Prostate gland (tissue), 2 donors: ENCODE data around the gene ADARB2.

Experiments
- POLR2A ChIP-seq: fragments of 450-650 bp; IDR thresholded peaks from one replicate; pipeline ENCODE4 v1.6.1; 2016; ENCODE audit warnings: antibody characterized with exemption, mild to moderate bottlenecking
- POLR2AphosphoS5 ChIP-seq: sonication (generic); formaldehyde crosslinking; IDR thresholded peaks from one replicate; pipeline ENCODE4 v1.6.1; 2017; ENCODE audit warnings: antibody characterized with exemption
- TF ChIP-seq, protein P1 (sequence below), 4 experiments: fragments of 200-600 bp in 2 of 4; fragments of 450-650 bp in 2 of 4; sonication (generic) in 2 of 4; IDR thresholded peaks; 1 replicate in 3 of 4; 2 replicates in 1 of 4; pipeline ENCODE4 v1.5.1; 2016 to 2019; ENCODE audit warnings: antibody characterized with exemption in 4 of 4, mild to moderate bottlenecking in 2 of 4, moderate library complexity in 2 of 4

DNA sequence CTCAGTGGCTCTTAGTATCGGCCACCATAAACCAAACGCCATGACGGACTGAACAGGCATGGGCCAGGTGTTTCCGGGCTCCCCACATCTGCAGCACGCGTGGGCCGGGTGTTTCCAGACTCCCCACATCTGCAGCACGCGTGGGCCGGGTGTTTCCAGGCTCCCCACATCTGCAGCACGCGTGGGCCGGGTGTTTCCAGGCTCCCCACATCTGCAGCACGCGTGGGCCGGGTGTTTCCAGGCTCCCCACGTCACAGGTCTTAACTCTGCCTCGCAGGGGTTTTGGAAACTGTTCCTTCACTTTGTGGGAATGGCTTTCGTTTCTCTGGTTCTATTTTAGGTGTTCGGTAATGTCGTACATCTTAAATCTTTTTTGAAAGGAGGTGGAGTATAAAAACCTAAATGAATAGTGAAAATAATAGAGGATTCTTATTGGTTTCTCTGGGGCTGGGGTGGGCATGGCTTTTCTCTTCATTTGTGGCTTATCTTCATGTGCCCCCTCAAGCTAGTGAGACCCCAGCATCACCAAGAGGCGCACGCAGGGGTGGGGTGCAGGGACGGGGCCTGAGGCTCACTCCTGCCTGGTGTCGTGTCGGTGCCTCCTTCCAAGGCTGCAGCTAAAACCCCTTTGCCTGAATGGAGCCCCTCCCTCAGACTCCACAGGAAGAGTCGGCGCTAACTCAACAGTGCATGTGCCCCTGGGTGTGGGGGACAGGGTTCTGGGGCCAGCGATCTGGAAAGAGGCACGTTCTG lies 554.9 kb downstream of the ADARB2 start:
- TF ChIP-seq, protein P1, sequence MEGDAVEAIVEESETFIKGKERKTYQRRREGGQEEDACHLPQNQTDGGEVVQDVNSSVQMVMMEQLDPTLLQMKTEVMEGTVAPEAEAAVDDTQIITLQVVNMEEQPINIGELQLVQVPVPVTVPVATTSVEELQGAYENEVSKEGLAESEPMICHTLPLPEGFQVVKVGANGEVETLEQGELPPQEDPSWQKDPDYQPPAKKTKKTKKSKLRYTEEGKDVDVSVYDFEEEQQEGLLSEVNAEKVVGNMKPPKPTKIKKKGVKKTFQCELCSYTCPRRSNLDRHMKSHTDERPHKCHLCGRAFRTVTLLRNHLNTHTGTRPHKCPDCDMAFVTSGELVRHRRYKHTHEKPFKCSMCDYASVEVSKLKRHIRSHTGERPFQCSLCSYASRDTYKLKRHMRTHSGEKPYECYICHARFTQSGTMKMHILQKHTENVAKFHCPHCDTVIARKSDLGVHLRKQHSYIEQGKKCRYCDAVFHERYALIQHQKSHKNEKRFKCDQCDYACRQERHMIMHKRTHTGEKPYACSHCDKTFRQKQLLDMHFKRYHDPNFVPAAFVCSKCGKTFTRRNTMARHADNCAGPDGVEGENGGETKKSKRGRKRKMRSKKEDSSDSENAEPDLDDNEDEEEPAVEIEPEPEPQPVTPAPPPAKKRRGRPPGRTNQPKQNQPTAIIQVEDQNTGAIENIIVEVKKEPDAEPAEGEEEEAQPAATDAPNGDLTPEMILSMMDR (IDR thresholded peaks at IDR 0.05) = no peak
- no peak for TF ChIP-seq POLR2A
- no peak for TF ChIP-seq POLR2AphosphoS5
